H1 (cell line): ENCODE data around the gene GSG1L.

Experiments used
- BCL11A ChIP-seq, 2 experiments: IDR thresholded peaks; one replicate each; pipeline ENCODE4 v1.6.1; 2011; ENCODE audit warnings: low read depth in 2 of 2, low read length in 2 of 2, mild to moderate bottlenecking in 2 of 2
- POLR2A ChIP-seq, 2 experiments: IDR thresholded peaks; 1 replicate in 1 of 2; 2 replicates in 1 of 2; pipeline ENCODE4 v1.6.1; 2011; ENCODE audit warnings: low read depth in 2 of 2, low read length in 2 of 2, mild to moderate bottlenecking in 2 of 2; ENCODE audit errors: control extremely low read depth in 1 of 2
- TAF1 ChIP-seq: IDR thresholded peaks from 2 replicates; pipeline ENCODE4 v1.6.1; 2011; ENCODE audit warnings: mild to moderate bottlenecking, low read depth, low read length
- TF ChIP-seq, protein P1 (sequence below), 3 experiments: IDR thresholded peaks; 1 replicate in 2 of 3; 2 replicates in 1 of 3; pipeline versions ENCODE4 v1.5.1 to v1.6.1; 2011; ENCODE audit warnings: low read length in 3 of 3, mild to moderate bottlenecking in 3 of 3, inconsistent platforms in 2 of 3, low read depth in 1 of 3, moderate library complexity in 1 of 3; ENCODE audit not compliant: insufficient read depth in 1 of 3; ENCODE audit errors: control extremely low read depth in 1 of 3
- TF ChIP-seq, protein P2 (sequence below): IDR thresholded peaks from 2 replicates; pipeline ENCODE4 v1.6.1; 2011; ENCODE audit warnings: low read depth, mild to moderate bottlenecking, low read length; ENCODE audit not compliant: insufficient read depth

GRCh38 chr16:27772093-27772825 is 291.3 kb downstream of the GSG1L start:
- TF ChIP-seq, protein P1, sequence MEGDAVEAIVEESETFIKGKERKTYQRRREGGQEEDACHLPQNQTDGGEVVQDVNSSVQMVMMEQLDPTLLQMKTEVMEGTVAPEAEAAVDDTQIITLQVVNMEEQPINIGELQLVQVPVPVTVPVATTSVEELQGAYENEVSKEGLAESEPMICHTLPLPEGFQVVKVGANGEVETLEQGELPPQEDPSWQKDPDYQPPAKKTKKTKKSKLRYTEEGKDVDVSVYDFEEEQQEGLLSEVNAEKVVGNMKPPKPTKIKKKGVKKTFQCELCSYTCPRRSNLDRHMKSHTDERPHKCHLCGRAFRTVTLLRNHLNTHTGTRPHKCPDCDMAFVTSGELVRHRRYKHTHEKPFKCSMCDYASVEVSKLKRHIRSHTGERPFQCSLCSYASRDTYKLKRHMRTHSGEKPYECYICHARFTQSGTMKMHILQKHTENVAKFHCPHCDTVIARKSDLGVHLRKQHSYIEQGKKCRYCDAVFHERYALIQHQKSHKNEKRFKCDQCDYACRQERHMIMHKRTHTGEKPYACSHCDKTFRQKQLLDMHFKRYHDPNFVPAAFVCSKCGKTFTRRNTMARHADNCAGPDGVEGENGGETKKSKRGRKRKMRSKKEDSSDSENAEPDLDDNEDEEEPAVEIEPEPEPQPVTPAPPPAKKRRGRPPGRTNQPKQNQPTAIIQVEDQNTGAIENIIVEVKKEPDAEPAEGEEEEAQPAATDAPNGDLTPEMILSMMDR (IDR thresholded peaks at IDR 0.05; ENCODE audit: control extremely low read depth in 1 of 3, insufficient read depth in 1 of 3, low read depth in 1 of 3, low read length in 3 of 3) = no peak
- no peak for TF ChIP-seq TAF1
- TF ChIP-seq POLR2A (IDR thresholded peaks at IDR 0.05; ENCODE audit: control extremely low read depth in 1 of 2, low read depth in 2 of 2, low read length in 2 of 2) = no peak
- TF ChIP-seq, protein P2, sequence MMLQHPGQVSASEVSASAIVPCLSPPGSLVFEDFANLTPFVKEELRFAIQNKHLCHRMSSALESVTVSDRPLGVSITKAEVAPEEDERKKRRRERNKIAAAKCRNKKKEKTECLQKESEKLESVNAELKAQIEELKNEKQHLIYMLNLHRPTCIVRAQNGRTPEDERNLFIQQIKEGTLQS = no peak
- TF ChIP-seq BCL11A (IDR thresholded peaks at IDR 0.05; ENCODE audit: low read depth in 2 of 2, low read length in 2 of 2) = no peak
